Neural progenitor cell (in vitro differentiated cells): Measurements from ENCODE around the gene CDCA5. TPM values are rescaled to one million over a fixed set of nuclear protein-coding genes. Genes with fewer than 3 reads are reported as not detected.
A peak's percentile ranks its signal among the peaks of the same experiment; 100 is the strongest.
"Not testable (repeated sequence)": the region's sequence is repeated elsewhere in the genome, so short reads cannot be mapped to it uniquely, and the experiment has no call there.

ENCODE experiments used
- DNase-seq: peaks from one replicate; pipeline ENCODE4 v3.0.0-alpha.2; 2016; ENCODE audit warnings: low spot score
- H2AFZ ChIP-seq: fragments of 200-600 bp; sonication (generic); replicated peaks from 2 replicates; pipeline ENCODE4 v1.6.1; 2016; ENCODE audit warnings: antibody characterized with exemption
- H3F3A ChIP-seq: fragments of 200-600 bp; sonication (generic); 2 replicates; pipeline ENCODE4 v1.6.1; 2016; ENCODE audit warnings: antibody characterized with exemption, low read depth
- H3K27ac ChIP-seq: fragments of 200-600 bp; sonication (generic); 2 replicates; pipeline ENCODE4 v1.5.1; 2016; ENCODE audit warnings: mild to moderate bottlenecking
- H3K27me3 ChIP-seq: fragments of 200-600 bp; sonication (generic); 2 replicates; pipeline ENCODE4 v1.6.1; 2016; ENCODE audit warnings: mild to moderate bottlenecking, moderate library complexity
- H3K36me3 ChIP-seq: fragments of 200-600 bp; sonication (generic); 2 replicates; pipeline ENCODE4 v1.5.1; 2016
- H3K4me1 ChIP-seq: fragments of 200-600 bp; sonication (generic); 2 replicates; pipeline ENCODE4 v1.6.1; 2016; ENCODE audit warnings: mixed run types
- H3K4me2 ChIP-seq: fragments of 200-600 bp; sonication (generic); 2 replicates; pipeline ENCODE4 v1.6.1; 2016
- H3K4me3 ChIP-seq: fragments of 200-600 bp; sonication (generic); 2 replicates; pipeline ENCODE4 v1.5.1; 2016
- H3K79me2 ChIP-seq: fragments of 200-600 bp; sonication (generic); 2 replicates; pipeline ENCODE4 v1.6.1; 2016; ENCODE audit warnings: low read depth
- H3K9ac ChIP-seq: fragments of 200-600 bp; sonication (generic); 2 replicates; pipeline ENCODE4 v1.6.1; 2016
- H3K9me3 ChIP-seq: fragments of 200-600 bp; sonication (generic); 2 replicates; pipeline ENCODE4 v1.5.1; 2016; ENCODE audit warnings: low read depth
- H4K20me1 ChIP-seq: fragments of 200-600 bp; sonication (generic); 2 replicates; pipeline ENCODE4 v1.6.1; 2016; ENCODE audit warnings: low read depth
- H3K27ac Mint-ChIP-seq: 3 replicates; pipeline ENCODE4 v1.8.0; 2021; ENCODE audit warnings: mixed read lengths
- H3K27me3 Mint-ChIP-seq: 2 replicates; pipeline ENCODE4 v1.8.0; 2022; ENCODE audit warnings: low read depth, mild to moderate bottlenecking, inconsistent platforms, moderate library complexity, mixed read lengths; ENCODE audit not compliant: insufficient read depth
- H3K36me3 Mint-ChIP-seq: 3 replicates; pipeline ENCODE4 v1.8.0; 2021; ENCODE audit warnings: mixed read lengths
- H3K4me1 Mint-ChIP-seq: 3 replicates; pipeline ENCODE4 v1.8.0; 2021; ENCODE audit warnings: mixed read lengths
- H3K4me3 Mint-ChIP-seq: 3 replicates; pipeline ENCODE4 v1.8.0; 2021; ENCODE audit warnings: mild to moderate bottlenecking, moderate library complexity, mixed read lengths
- H3K9me3 Mint-ChIP-seq: 3 replicates; pipeline ENCODE4 v1.8.0; 2020; ENCODE audit warnings: mixed read lengths
- CTCF ChIP-seq: fragments of 200-600 bp; sonication (generic); IDR thresholded peaks from 2 replicates; pipeline ENCODE4 v1.5.1; 2017; ENCODE audit warnings: antibody characterized with exemption, mild to moderate bottlenecking
- EZH2 ChIP-seq: fragments of 200-600 bp; sonication (generic); IDR thresholded peaks from 2 replicates; pipeline ENCODE4 v1.6.1; 2017; ENCODE audit warnings: antibody characterized with exemption, mild to moderate bottlenecking, moderate library complexity
- EZH2phosphoT487 ChIP-seq: fragments of 200-600 bp; sonication (generic); IDR thresholded peaks from 2 replicates; pipeline ENCODE4 v1.6.1; 2017; ENCODE audit warnings: antibody characterized with exemption
- total RNA-seq: library from RNA; depleted of rRNA; stranded (reverse); fragments of >200 nt; gene quantifications from 2 replicates; pipeline ENCODE4 v1.2.3, GENCODE V29; 2015; ENCODE audit warnings: low replicate concordance

Gene CDCA5
- total RNA-seq, 1 donor from 2014 or later, result 46.7 TPM

- TF ChIP-seq CTCF (no peak), EZH2phosphoT487 (no peak), EZH2 (no peak)
- Histone ChIP-seq H3K36me3 (peaks cover 4% of the 10 kb centered on the region), H3K9ac (no peak overlapping the region), H3F3A (peaks cover 61% of the 10 kb centered on the region), H3K27ac (no peak overlapping the region), H2AFZ (no peak overlapping the region), H4K20me1 (peaks cover 6% of the 10 kb centered on the region), H3K27me3 (no peaks in the 10 kb centered on the region), H3K4me3 (no peak overlapping the region), H3K79me2 (peaks cover 53% of the 10 kb centered on the region), H3K4me2 (no peak overlapping the region), H3K9me3 (no peaks in the 10 kb centered on the region), H3K4me1 (peaks cover 10% of the 10 kb centered on the region)
- Mint-ChIP-seq H3K4me3 (peak overlapping the region; percentile 100), H3K27ac (no peak overlapping the region), H3K9me3 (no peaks in the 10 kb centered on the region), H3K36me3 (peaks cover 9% of the 10 kb centered on the region), H3K4me1 (peaks cover 28% of the 10 kb centered on the region), H3K27me3 (peaks cover 7% of the 10 kb centered on the region)
- no peak for DNase-seq
Observed at GRCh38 chr11:65119670-65119995, 35.8 kb upstream of the CDCA5 start.

GRCh38 chr11:65118891-65119669, 35.2 kb upstream of the CDCA5 start:
- H3K4me3 Mint-ChIP-seq, result peak overlapping the region; percentile 100
- not testable (repeated sequence) for H3K36me3 ChIP-seq, H3K4me3 ChIP-seq, H3K9ac ChIP-seq, H3K27me3 Mint-ChIP-seq, H3K4me2 ChIP-seq, H3K27ac Mint-ChIP-seq, DNase-seq, H3K27ac ChIP-seq, H3K27me3 ChIP-seq, H3K9me3 Mint-ChIP-seq, H3K9me3 ChIP-seq, H3K4me1 ChIP-seq, H2AFZ ChIP-seq
- H3K36me3 Mint-ChIP-seq, result peaks cover 11% of the 10 kb centered on the region
- Histone ChIP-seq H3K79me2 (peaks cover 48% of the 10 kb centered on the region), H4K20me1 (peaks cover 10% of the 10 kb centered on the region), H3F3A (peaks cover 64% of the 10 kb centered on the region)
- peaks cover 25% of the 10 kb centered on the region for H3K4me1 Mint-ChIP-seq

GRCh38 chr11:65118097-65118837, 34.4 kb upstream of the CDCA5 start:
- H3K36me3 Mint-ChIP-seq, result peaks cover 14% of the 10 kb centered on the region
- Histone ChIP-seq H3K4me2 (no peak overlapping the region), H3K9ac (no peak overlapping the region), H3K27ac (no peak overlapping the region), H3K4me3 (no peak overlapping the region), H3F3A (peaks cover 67% of the 10 kb centered on the region), H3K9me3 (no peaks in the 10 kb centered on the region), H2AFZ (no peak overlapping the region), H3K36me3 (peaks cover 4% of the 10 kb centered on the region), H3K4me1 (peaks cover 10% of the 10 kb centered on the region), H3K27me3 (no peaks in the 10 kb centered on the region), H4K20me1 (peaks cover 19% of the 10 kb centered on the region), H3K79me2 (peaks cover 47% of the 10 kb centered on the region)
- no peak for DNase-seq
- H3K9me3 Mint-ChIP-seq, result no peaks in the 10 kb centered on the region
- H3K27ac Mint-ChIP-seq, result peak overlapping the region; percentile 84
- no peak for TF ChIP-seq EZH2
- no peak for TF ChIP-seq EZH2phosphoT487
- no peak for TF ChIP-seq CTCF
- H3K27me3 Mint-ChIP-seq, result peaks cover 7% of the 10 kb centered on the region
- H3K4me3 Mint-ChIP-seq, result peak overlapping the region; percentile 88
- H3K4me1 Mint-ChIP-seq, result peaks cover 32% of the 10 kb centered on the region
